Left kidney (tissue), 2 donors: ENCODE results near the gene FBLN5. TPM values are rescaled to one million over a fixed set of nuclear protein-coding genes. Genes with fewer than 3 reads are reported as not detected.

ENCODE experiments used
- DNase-seq: peaks from one replicate; pipeline ENCODE4 v3.0.0-alpha.2; 2013
- polyA plus RNA-seq: library from polyadenylated mRNA; unstranded; fragments of 120-200 nt; gene quantifications from one replicate; pipeline ENCODE4 v1.2.1, GENCODE V29; 2013; ENCODE audit not compliant: insufficient read length

FBLN5 gene
- polyA plus RNA-seq, 1 donor: 138 TPM

GRCh38 chr14:91827746-91828145, 119.7 kb downstream of the FBLN5 start:
- no peak for DNase-seq

Other genes starting within 250 kb of the FBLN5 start
- gene CATSPERB, start 215.6 kb downstream of the FBLN5 start, polyA plus RNA-seq: 0.96 TPM
- 10.0 TPM for gene TC2N, start 80.2 kb downstream of the FBLN5 start, polyA plus RNA-seq
- gene TRIP11, start 92.4 kb upstream of the FBLN5 start, polyA plus RNA-seq: 45.8 TPM
- 41.6 TPM for gene ATXN3, start 158.9 kb upstream of the FBLN5 start, polyA plus RNA-seq
- gene NDUFB1, start 174.0 kb upstream of the FBLN5 start, polyA plus RNA-seq: 170 TPM
- gene CPSF2, start 174.3 kb upstream of the FBLN5 start, polyA plus RNA-seq: 71.8 TPM